Osteoblast (primary cell): Measurements from ENCODE around the gene NCKAP5. TPM values are rescaled to one million over a fixed set of nuclear protein-coding genes. Genes with fewer than 3 reads are reported as not detected.
A peak's percentile ranks its signal among the peaks of the same experiment; 100 is the strongest.

ENCODE experiments used
- DNase-seq: peaks from one replicate; pipeline ENCODE4 v3.0.0; 2011; ENCODE audit warnings: low spot score, mixed read lengths; ENCODE audit not compliant: insufficient read length; ENCODE audit errors: missing footprints
- H2AFZ ChIP-seq: 2 replicates; pipeline ENCODE4 v1.6.0; 2011; ENCODE audit warnings: mild to moderate bottlenecking, low read length
- H3K27ac ChIP-seq: 2 replicates; pipeline ENCODE4 v1.5.1; 2011; ENCODE audit warnings: mild to moderate bottlenecking, low read depth, low read length, moderate library complexity
- H3K27me3 ChIP-seq: 2 replicates; pipeline ENCODE4 v1.6.0; 2012; ENCODE audit warnings: mild to moderate bottlenecking, control low read depth, inconsistent platforms, low read length, moderate library complexity; ENCODE audit not compliant: insufficient read depth
- H3K36me3 ChIP-seq: 2 replicates; pipeline ENCODE4 v1.5.1; 2011; ENCODE audit warnings: mild to moderate bottlenecking, low read length, control low read depth, moderate library complexity; ENCODE audit not compliant: insufficient read depth
- H3K4me1 ChIP-seq: 2 replicates; pipeline ENCODE4 v1.5.1; 2011; ENCODE audit warnings: mild to moderate bottlenecking, low read length, control low read depth, moderate library complexity; ENCODE audit not compliant: insufficient read depth
- H3K4me2 ChIP-seq: 2 replicates; pipeline ENCODE4 v1.6.0; 2011; ENCODE audit warnings: mild to moderate bottlenecking, low read length; ENCODE audit not compliant: insufficient read depth
- H3K4me3 ChIP-seq: fragments of 200-600 bp; sonication (generic); 3 replicates; pipeline ENCODE4 v1.5.1; 2012; ENCODE audit warnings: mild to moderate bottlenecking, low read length, inconsistent platforms; ENCODE audit not compliant: insufficient read depth
- H3K79me2 ChIP-seq: 2 replicates; pipeline ENCODE4 v1.6.0; 2012; ENCODE audit warnings: mild to moderate bottlenecking, low read length, control low read depth, inconsistent platforms; ENCODE audit not compliant: insufficient read depth
- H3K9me3 ChIP-seq: 2 replicates; pipeline ENCODE4 v1.5.1; 2011; ENCODE audit warnings: low read depth, low read length, control low read depth
- H4K20me1 ChIP-seq: 2 replicates; pipeline ENCODE4 v1.6.0; 2012; ENCODE audit warnings: mild to moderate bottlenecking, low read length, control low read depth; ENCODE audit not compliant: insufficient read depth
- CTCF ChIP-seq: IDR thresholded peaks from 2 replicates; pipeline ENCODE4 v1.5.1; 2011; ENCODE audit warnings: mild to moderate bottlenecking, low read depth, low read length, moderate library complexity; ENCODE audit errors: extremely low read depth
- total RNA-seq: library from RNA; depleted of rRNA; stranded (reverse); fragments of >200 nt; gene quantifications from 2 replicates; pipeline ENCODE4 v1.2.3, GENCODE V29; 2012

Gene NCKAP5
- total RNA-seq, 1 donor = 1.8 TPM

GRCh38 chr2:132638313-132639040 is 929.8 kb downstream of the NCKAP5 start:
- H3K36me3 ChIP-seq = no peaks in the 10 kb centered on the region
- no peak for DNase-seq
- H3K4me2 ChIP-seq = no peak overlapping the region
- H3K79me2 ChIP-seq = no peaks in the 10 kb centered on the region
- no peak for TF ChIP-seq CTCF
- no peak overlapping the region for H2AFZ ChIP-seq
- no peaks in the 10 kb centered on the region for H3K27me3 ChIP-seq
- H3K9me3 ChIP-seq = no peaks in the 10 kb centered on the region
- H3K4me1 ChIP-seq = no peaks in the 10 kb centered on the region
- no peak overlapping the region for H3K27ac ChIP-seq
- H4K20me1 ChIP-seq = no peaks in the 10 kb centered on the region
- H3K4me3 ChIP-seq = no peak overlapping the region

- TF ChIP-seq CTCF = no peak
- Histone ChIP-seq H4K20me1 (no peaks in the 10 kb centered on the region), H3K4me3 (no peak overlapping the region), H3K36me3 (no peaks in the 10 kb centered on the region), H2AFZ (no peak overlapping the region), H3K27me3 (no peaks in the 10 kb centered on the region), H3K4me1 (peaks cover 11% of the 10 kb centered on the region), H3K79me2 (no peaks in the 10 kb centered on the region), H3K4me2 (no peak overlapping the region), H3K9me3 (no peaks in the 10 kb centered on the region), H3K27ac (no peak overlapping the region)
- DNase-seq = no peak
These were observed 931.9 kb downstream of the NCKAP5 start for GRCh38 chr2:132636346-132636745.

- Histone ChIP-seq H3K27me3 (no peaks in the 10 kb centered on the region), H4K20me1 (no peaks in the 10 kb centered on the region), H2AFZ (no peak overlapping the region), H3K27ac (no peak overlapping the region), H3K36me3 (no peaks in the 10 kb centered on the region), H3K4me3 (no peak overlapping the region), H3K9me3 (no peaks in the 10 kb centered on the region), H3K4me2 (no peak overlapping the region), H3K4me1 (peaks cover 11% of the 10 kb centered on the region), H3K79me2 (no peaks in the 10 kb centered on the region)
- no peak for DNase-seq
- no peak for TF ChIP-seq CTCF
These were observed 934.6 kb downstream of the NCKAP5 start for GRCh38 chr2:132633635-132634034.

- no peaks in the 10 kb centered on the region for H4K20me1 ChIP-seq
- H3K4me1 ChIP-seq = peaks cover 19% of the 10 kb centered on the region
- TF ChIP-seq CTCF = no peak
- no peaks in the 10 kb centered on the region for H3K79me2 ChIP-seq
- H3K4me3 ChIP-seq = no peak overlapping the region
- no peak overlapping the region for H3K27ac ChIP-seq
- no peaks in the 10 kb centered on the region for H3K36me3 ChIP-seq
- no peaks in the 10 kb centered on the region for H3K27me3 ChIP-seq
- no peak overlapping the region for H3K4me2 ChIP-seq
- no peaks in the 10 kb centered on the region for H3K9me3 ChIP-seq
- DNase-seq = no peak
- H2AFZ ChIP-seq = peak overlapping the region; percentile 29
These were observed 936.1 kb downstream of the NCKAP5 start for GRCh38 chr2:132632000-132632649.
